HG02678 (cell line): ENCODE data around the gene DIRAS2.
"Not testable (repeated sequence)": the region's sequence is repeated elsewhere in the genome, so short reads cannot be mapped to it uniquely, and the experiment has no call there.

Experiments used
- ATAC-seq: cut with Tn5 transposase; IDR thresholded peaks from one replicate; pipeline ENCODE4 v1.9.1; 2021; ENCODE audit warnings: mild to moderate bottlenecking, moderate library complexity; ENCODE audit not compliant: unreplicated experiment

DIRAS2 gene

GRCh38 chr9:90642570-90643539 is at the start of gene DIRAS2:
Gene DIRAS2, minus strand, starts transcription at chr9:90642824. Its CDS starts 28,997 bp downstream, at chr9:90613827.
- ATAC-seq = no peak

- no peak for ATAC-seq
Observed at GRCh38 chr9:90684736-90685135, 42.1 kb upstream of the DIRAS2 start.

- no peak for ATAC-seq
Observed at GRCh38 chr9:90684106-90684505, 41.5 kb upstream of the DIRAS2 start.

GRCh38 chr9:90680534-90680933 is 37.9 kb upstream of the DIRAS2 start:
- ATAC-seq = no peak

GRCh38 chr9:90665072-90665471 is 22.4 kb upstream of the DIRAS2 start:
- no peak for ATAC-seq

- ATAC-seq = no peak
Observed at GRCh38 chr9:90659650-90660364, 17.2 kb upstream of the DIRAS2 start.

GRCh38 chr9:90658783-90659182 is 16.2 kb upstream of the DIRAS2 start:
- no peak for ATAC-seq

- no peak for ATAC-seq
Observed at GRCh38 chr9:90658181-90658580, 15.6 kb upstream of the DIRAS2 start.

- ATAC-seq = not testable (repeated sequence)
Observed at GRCh38 chr9:90656876-90657275, 14.3 kb upstream of the DIRAS2 start.

GRCh38 chr9:90651246-90651645 is 8.6 kb upstream of the DIRAS2 start:
- ATAC-seq = no peak

- no peak for ATAC-seq
Observed at GRCh38 chr9:90647843-90648242, 5.2 kb upstream of the DIRAS2 start.

GRCh38 chr9:90645721-90646120 is 3.1 kb upstream of the DIRAS2 start:
- no peak for ATAC-seq

GRCh38 chr9:90641884-90642487 is 638 bp downstream of the DIRAS2 start:
- no peak for ATAC-seq

- ATAC-seq = no peak
Observed at GRCh38 chr9:90641086-90641485, 1.5 kb downstream of the DIRAS2 start.

GRCh38 chr9:90640361-90640760 is 2.3 kb downstream of the DIRAS2 start:
- no peak for ATAC-seq

- no peak for ATAC-seq
Observed at GRCh38 chr9:90637626-90638025, 5.0 kb downstream of the DIRAS2 start.

- no peak for ATAC-seq
Observed at GRCh38 chr9:90632647-90633207, 9.9 kb downstream of the DIRAS2 start.

- no peak for ATAC-seq
Observed at GRCh38 chr9:90631964-90632363, 10.7 kb downstream of the DIRAS2 start.

- ATAC-seq = no peak
Observed at GRCh38 chr9:90629991-90630390, 12.6 kb downstream of the DIRAS2 start.

GRCh38 chr9:90629354-90629753 is 13.3 kb downstream of the DIRAS2 start:
- ATAC-seq = no peak

- ATAC-seq = no peak
Observed at GRCh38 chr9:90616806-90617205, 25.8 kb downstream of the DIRAS2 start.
